Body of pancreas (tissue), 4 donors: ENCODE results near the gene ZAP70. TPM values are rescaled to one million over a fixed set of nuclear protein-coding genes. Genes with fewer than 3 reads are reported as not detected.
A peak's percentile ranks its signal among the peaks of the same experiment; 100 is the strongest.
"Not testable (repeated sequence)": the region's sequence is repeated elsewhere in the genome, so short reads cannot be mapped to it uniquely, and the experiment has no call there.

Source experiments
- ATAC-seq: fragments of 150-250 bp; one replicate; pipeline ENCODE4 v1.9.1; 2016
- DNase-seq, 4 donors: peaks; one replicate each; pipeline ENCODE4 v3.0.0-alpha.2; 2019
- H3K27ac ChIP-seq, 4 donors: fragments of 200-600 bp; sonication (generic); 1 replicate in 3 of 4; 2 replicates in 1 of 4; pipeline versions ENCODE4 v1.5.1 to v1.6.1; 2016 to 2019; ENCODE audit warnings: mild to moderate bottlenecking in 1 of 4, mixed read lengths in 1 of 4, moderate library complexity in 1 of 4
- H3K27me3 ChIP-seq, 2 donors: fragments of 200-600 bp; sonication (generic); one replicate each; pipeline ENCODE4 v1.6.0; 2016; ENCODE audit warnings: mild to moderate bottlenecking in 1 of 2
- H3K36me3 ChIP-seq, 2 donors: fragments of 200-600 bp; sonication (generic); replicated peaks in 1 of 2; 2 replicates each; pipeline ENCODE4 v1.5.1; 2016; ENCODE audit warnings: low read depth in 2 of 2; ENCODE audit not compliant: insufficient read depth in 1 of 2
- H3K4me1 ChIP-seq: fragments of 200-600 bp; sonication (generic); one replicate; pipeline ENCODE4 v1.6.0; 2016
- H3K4me3 ChIP-seq, 2 donors: fragments of 200-600 bp; sonication (generic); 1 replicate in 1 of 2; 2 replicates in 1 of 2; pipeline ENCODE4 v1.5.1; 2016 to 2019
- H3K9me3 ChIP-seq, 3 donors: fragments of 200-600 bp; sonication (generic); 1 replicate in 2 of 3; 2 replicates in 1 of 3; pipeline ENCODE4 v1.5.1; 2016
- CTCF ChIP-seq, 7 experiments: fragments of 450-650 bp in 4 of 7; fragments of 200-600 bp in 3 of 7; sonication (generic) in 3 of 7; IDR thresholded peaks; one replicate each; pipeline ENCODE4 v1.5.1; 2016 to 2019; ENCODE audit warnings: antibody characterized with exemption in 7 of 7
- POLR2A ChIP-seq, 3 donors: fragments of 450-650 bp; IDR thresholded peaks; one replicate each; pipeline ENCODE4 v1.6.1; 2016; ENCODE audit warnings: antibody characterized with exemption in 3 of 3, mild to moderate bottlenecking in 2 of 3
- WGBS, 2 donors: methylation state at CpG; one replicate each; pipeline ENCODE4 v1.1.5; 2017; 5-methylcytosine and 5-hydroxymethylcytosine counted together
- intact Hi-C: fragments of 100-400 bp; cut with DNase I; formaldehyde crosslinking; loops from one replicate; pipeline ENCODE4 v1.15.1; 2023
- total RNA-seq, 2 donors: library from RNA; depleted of rRNA; stranded (reverse); fragments of >200 nt; gene quantifications; one replicate each; pipeline ENCODE4 v1.1.0, GENCODE V29; 2016

Gene ZAP70
- total RNA-seq, 2 donors from 2014 or later = 2.1 to 4.0 TPM

GRCh38 chr2:97708608-97709007 lies 4.8 kb upstream of the ZAP70 start:
- DNase-seq (no peak), ATAC-seq (no peak)
- intact Hi-C loops = no loop called here
- Histone ChIP-seq H3K4me3 (no peak overlapping the region), H3K36me3 (no peaks in the 10 kb centered on the region), H3K27me3 (no peaks in the 10 kb centered on the region), H3K27ac (no peak overlapping the region), H3K4me1 (no peaks in the 10 kb centered on the region), H3K9me3 (no peaks in the 10 kb centered on the region)
- TF ChIP-seq POLR2A (IDR thresholded peaks at IDR 0.05) (no peak), CTCF (IDR thresholded peaks at IDR 0.05) (no peak)
- 82 to 86% methylated on average over 7 to 8 of the region's 8 CpGs for WGBS, 2 donors

GRCh38 chr2:97711394-97711711 lies 2.0 kb upstream of the ZAP70 start:
- H3K27me3 ChIP-seq = no peaks in the 10 kb centered on the region
- 72 to 76% methylated on average over 6 of the region's 6 CpGs for WGBS, 2 donors
- ATAC-seq (no peak), DNase-seq (no peak)
- no peaks in the 10 kb centered on the region for H3K9me3 ChIP-seq
- no peak overlapping the region for H3K27ac ChIP-seq
- no peaks in the 10 kb centered on the region for H3K4me1 ChIP-seq
- H3K36me3 ChIP-seq = no peaks in the 10 kb centered on the region
- intact Hi-C loops = no loop called here
- H3K4me3 ChIP-seq = no peak overlapping the region
- TF ChIP-seq CTCF (IDR thresholded peaks at IDR 0.05) (no peak), POLR2A (IDR thresholded peaks at IDR 0.05) (no peak)

GRCh38 chr2:97712175-97712574 lies 1.2 kb upstream of the ZAP70 start:
- H3K27me3 ChIP-seq, H3K27ac ChIP-seq, H3K36me3 ChIP-seq, ATAC-seq, H3K4me3 ChIP-seq, H3K4me1 ChIP-seq, H3K9me3 ChIP-seq, DNase-seq, intact Hi-C loops: not testable (repeated sequence)
- WGBS, 2 donors = 19 to 27% methylated on average over 9 of the region's 9 CpGs

- Histone ChIP-seq H3K9me3 (no peaks in the 10 kb centered on the region), H3K27ac (no peak overlapping the region), H3K27me3 (no peaks in the 10 kb centered on the region), H3K4me3 (no peak overlapping the region), H3K36me3 (no peaks in the 10 kb centered on the region), H3K4me1 (no peaks in the 10 kb centered on the region)
- intact Hi-C loops = no loop called here
- no peak for ATAC-seq
- 33 to 68% methylated on average over 3 to 9 of the region's 11 CpGs for WGBS, 2 donors
- peak in 1 of 4 donors; percentile 16 for DNase-seq
- TF ChIP-seq POLR2A (IDR thresholded peaks at IDR 0.05) = no peak
- TF ChIP-seq CTCF (IDR thresholded peaks at IDR 0.05) = no peak
Measured at GRCh38 chr2:97712693-97713295, 582 bp upstream of the ZAP70 start.

GRCh38 chr2:97714084-97714949 lies 941 bp downstream of the ZAP70 start:
- DNase-seq (peak in 1 of 4 donors; percentile 8), ATAC-seq (no peak)
- H3K36me3 ChIP-seq = no peaks in the 10 kb centered on the region
- no peaks in the 10 kb centered on the region for H3K4me1 ChIP-seq
- no peak overlapping the region for H3K4me3 ChIP-seq
- H3K27me3 ChIP-seq = no peaks in the 10 kb centered on the region
- WGBS, 2 donors = 68 to 77% methylated on average over 13 to 17 of the region's 17 CpGs
- H3K9me3 ChIP-seq = no peaks in the 10 kb centered on the region
- no peak overlapping the region for H3K27ac ChIP-seq
- intact Hi-C loops = no loop called here
- no peak for TF ChIP-seq POLR2A (IDR thresholded peaks at IDR 0.05)
